ENCODE measurements around the gene ADGRG6. TPM values are rescaled to one million over a fixed set of nuclear protein-coding genes. Genes with fewer than 3 reads are reported as not detected.

The ADGRG6 gene
- total and polyA plus RNA-seq, 2 of the 8 experiments (the other 6 are each of a cell fraction or from before 2014, with no cell fraction given): 1.1 to 6.2 TPM

DNA sequence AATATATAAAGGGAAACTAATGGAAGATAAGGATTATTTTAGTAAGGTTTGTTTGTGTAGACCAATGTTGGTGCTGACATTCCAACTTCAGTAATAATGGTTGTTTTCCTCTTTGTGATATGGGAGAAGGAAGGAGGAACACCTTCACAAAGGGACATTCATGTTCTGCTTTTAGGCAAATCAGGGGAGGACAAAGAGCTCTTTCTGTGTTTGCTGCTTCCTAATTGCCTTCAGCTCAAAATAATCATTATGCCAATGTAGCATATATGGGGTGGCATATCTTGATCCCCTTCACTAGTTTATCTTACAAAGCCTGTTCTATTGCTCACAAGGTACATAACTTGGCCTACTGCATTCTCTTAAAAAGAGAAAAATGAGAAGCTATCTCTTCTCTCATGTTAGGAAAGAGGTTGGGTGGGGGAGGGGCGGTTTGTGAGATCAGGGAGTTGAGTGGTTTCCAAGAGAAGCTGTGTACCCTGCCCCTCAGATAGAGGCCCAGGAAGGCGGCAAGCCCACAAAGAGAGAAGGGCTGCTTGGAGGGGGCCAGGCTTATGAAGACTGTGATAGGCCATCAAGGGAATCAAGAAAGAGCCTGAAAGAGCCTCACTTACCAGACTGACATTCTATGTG, 4.7 kb upstream of the ADGRG6 start:
- H2BK20ac ChIP-seq (ENCODE audit: low read length): no peak overlapping the region
- no peak overlapping the region for H3K56ac ChIP-seq (replicated peaks; ENCODE audit: insufficient read length, low read depth, low read length)
- H4K8ac ChIP-seq (ENCODE audit: extremely low read depth, insufficient read depth, low read length): no peak overlapping the region; the same call in 1 of the 2 replicates
- ChIA-PET CTCF (ENCODE audit: partially characterized antibody) (no interaction called here), POLR2A (ENCODE audit: partially characterized antibody) (no interaction called here)
- no peaks in the 10 kb centered on the region for H3K9me3 ChIP-seq (ENCODE audit: insufficient read depth in 2 of 2, low read depth in 1 of 2, low read length in 1 of 2)
- H3K4me1 ChIP-seq (replicated peaks in 1 of 4; ENCODE audit: control insufficient read depth in 3 of 4, insufficient read depth in 4 of 4, low read length in 3 of 4): peaks cover 0 to 4% (median 3%) of the 10 kb centered on the region in 4 experiments; a peak in 2 of 7 replicates
- no peaks in the 10 kb centered on the region for H4K20me1 ChIP-seq (replicated peaks in 1 of 2; ENCODE audit: control insufficient read depth in 1 of 2, insufficient read depth in 2 of 2, low read length in 2 of 2)
- no peaks in the 10 kb centered on the region for H3K79me2 ChIP-seq (ENCODE audit: control insufficient read depth in 1 of 2, insufficient read depth in 2 of 2, low read length in 2 of 2)
- no peak overlapping the region for H3K14ac ChIP-seq (ENCODE audit: insufficient read length)
- H3K18ac ChIP-seq (ENCODE audit: extremely low read depth, low read length): no peak overlapping the region
- no peak overlapping the region for H2BK12ac ChIP-seq (ENCODE audit: low read depth, low read length)
- H3K79me1 ChIP-seq (ENCODE audit: low read depth, low read length): no peaks in the 10 kb centered on the region
- no peak overlapping the region for H4K91ac ChIP-seq (replicated peaks; ENCODE audit: insufficient read length, low read length)
- peaks cover 4% of the 10 kb centered on the region; the same call in 1 of the 2 replicates for H3K23me2 ChIP-seq (ENCODE audit: low read depth, low read length)
- H3K9ac ChIP-seq (replicated peaks in 1 of 4; ENCODE audit: extremely low read depth in 1 of 4, low read depth in 3 of 4, low read length in 3 of 4): no peak overlapping the region
- no peak overlapping the region for H2BK120ac ChIP-seq (replicated peaks; ENCODE audit: low read depth, low read length)
- no peak overlapping the region for H2BK15ac ChIP-seq (ENCODE audit: low read length)
- H3K4ac ChIP-seq (replicated peaks; ENCODE audit: insufficient read length, low read depth, low read length): no peak overlapping the region
- DNase-seq (ENCODE audit: low read depth in 1 of 2, low spot score in 2 of 2) (no peak), FAIRE-seq (no peak)
- no peak overlapping the region for H3K27ac ChIP-seq (ENCODE audit: low read depth, low read length)
- H2BK5ac ChIP-seq (ENCODE audit: low read depth, low read length): no peak overlapping the region
- no peak overlapping the region for H3K4me3 ChIP-seq (ENCODE audit: extremely low read depth in 1 of 4, insufficient read depth in 2 of 4, low read depth in 3 of 4, low read length in 4 of 4)
- H3K27me3 ChIP-seq (replicated peaks in 1 of 4; ENCODE audit: control insufficient read depth in 3 of 4, extremely low read depth in 1 of 4, insufficient read depth in 3 of 4, low read length in 3 of 4): peaks cover 3 to 18% (median 13%) of the 10 kb centered on the region in 4 experiments; a peak in 6 of 7 replicates
- no peaks in the 10 kb centered on the region for H3K36me3 ChIP-seq (ENCODE audit: control insufficient read depth in 2 of 4, insufficient read depth in 4 of 4, low read length in 3 of 4)
- no peak overlapping the region for H3K4me2 ChIP-seq (ENCODE audit: insufficient read depth in 1 of 2, low read depth in 2 of 2, low read length in 2 of 2)
- 83% methylated on average over 2 of the region's 2 CpGs; no CpG with 5 or more reads in 1 of the 2 experiments for WGBS, 2 experiments (ENCODE audit: extremely low coverage in 1 of 2, insufficient coverage in 1 of 2, insufficient read length in 1 of 2, insufficient replicate concordance in 2 of 2, low coverage in 1 of 2, low lambda C conversion rate in 2 of 2, missing lambda C conversion rate in 1 of 2)
- H2AK5ac ChIP-seq (ENCODE audit: low read depth, low read length): no peak overlapping the region
- H2AFZ ChIP-seq (ENCODE audit: low read length): no peak overlapping the region
- no peak overlapping the region for H4K5ac ChIP-seq (ENCODE audit: insufficient read length, low read depth, low read length)
- no peak overlapping the region for H3K23ac ChIP-seq (ENCODE audit: insufficient read length)
- TF ChIP-seq ATF3 (IDR thresholded peaks at IDR 0.05; ENCODE audit: insufficient read depth, low read depth, low read length) (no peak), KDM1A (IDR thresholded peaks at IDR 0.05; ENCODE audit: borderline replicate concordance, low read length) (no peak), SIX5 (IDR thresholded peaks at IDR 0.05; ENCODE audit: low read depth, low read length) (no peak), BCL11A (IDR thresholded peaks at IDR 0.05; ENCODE audit: low read depth in 2 of 2, low read length in 2 of 2) (no peak), CBX5 (IDR thresholded peaks at IDR 0.05; ENCODE audit: low read depth, low read length) (no peak), PHF8 (conservative IDR thresholded peaks at IDR 0.05; ENCODE audit: low read depth, low read length) (no peak), JUN (IDR thresholded peaks at IDR 0.05; ENCODE audit: low read depth, low read length) (no peak), RAD21 (IDR thresholded peaks at IDR 0.05 in 1 of 2, conservative IDR thresholded peaks at IDR 0.05 in 1 of 2; ENCODE audit: low read depth in 2 of 2, low read length in 2 of 2) (no peak), RFX5 (IDR thresholded peaks at IDR 0.05; ENCODE audit: borderline replicate concordance, low read depth, low read length) (no peak), CHD1 (IDR thresholded peaks at IDR 0.05; ENCODE audit: low read depth, low read length) (no peak), YY1 (IDR thresholded peaks at IDR 0.05; ENCODE audit: low read depth, low read length) (no peak), TBP (IDR thresholded peaks at IDR 0.05; ENCODE audit: low read depth, low read length) (no peak), SUZ12 (IDR thresholded peaks at IDR 0.05; ENCODE audit: low read length) (no peak)

Measured in H1 (cell line).